CD4-positive, alpha-beta T cell treated with Interleukin-12 subunit alpha and Interleukin-12 subunit beta, for 1 hour (primary cell): ENCODE measurements around the gene CARS1.

ENCODE experiments used
- DNase-seq: peaks from one replicate; pipeline ENCODE4 v3.0.0-alpha.2; 2020

The CARS1 gene

GRCh38 chr11:3057069-3057963 is at the start of gene CARS1:
Gene CARS1 (minus strand): TSS chr11:3057423. CDS start chr11:3057367, 56 bp downstream.
- peak; percentile 92 for DNase-seq

GRCh38 chr11:3105791-3106735 is 48.8 kb upstream of the CARS1 start:
- no peak for DNase-seq

GRCh38 chr11:3104961-3105790 is 48.0 kb upstream of the CARS1 start:
- no peak for DNase-seq

- DNase-seq, result no peak
Observed at GRCh38 chr11:3104051-3104714, 47.0 kb upstream of the CARS1 start.

- DNase-seq, result no peak
Observed at GRCh38 chr11:3103076-3103475, 45.9 kb upstream of the CARS1 start.

- DNase-seq, result no peak
Observed at GRCh38 chr11:3102641-3102921, 45.4 kb upstream of the CARS1 start.

- no peak for DNase-seq
Observed at GRCh38 chr11:3101921-3102640, 44.9 kb upstream of the CARS1 start.

GRCh38 chr11:3099178-3099577 is 42.0 kb upstream of the CARS1 start:
- DNase-seq, result peak; percentile 11

GRCh38 chr11:3096909-3097530 is 39.8 kb upstream of the CARS1 start:
- no peak for DNase-seq

GRCh38 chr11:3095712-3096361 is 38.6 kb upstream of the CARS1 start:
- no peak for DNase-seq

GRCh38 chr11:3094223-3094824 is 37.1 kb upstream of the CARS1 start:
- no peak for DNase-seq

GRCh38 chr11:3093281-3094191 is 36.3 kb upstream of the CARS1 start:
- no peak for DNase-seq

GRCh38 chr11:3092603-3093141 is 35.4 kb upstream of the CARS1 start:
- DNase-seq, result no peak

- DNase-seq, result peak; percentile 76
Observed at GRCh38 chr11:3091846-3092602, 34.8 kb upstream of the CARS1 start.

GRCh38 chr11:3091081-3091845 is 34.0 kb upstream of the CARS1 start:
- no peak for DNase-seq

- DNase-seq, result no peak
Observed at GRCh38 chr11:3090096-3090901, 33.1 kb upstream of the CARS1 start.
